ENCODE results near the gene SEC22C.

DNA sequence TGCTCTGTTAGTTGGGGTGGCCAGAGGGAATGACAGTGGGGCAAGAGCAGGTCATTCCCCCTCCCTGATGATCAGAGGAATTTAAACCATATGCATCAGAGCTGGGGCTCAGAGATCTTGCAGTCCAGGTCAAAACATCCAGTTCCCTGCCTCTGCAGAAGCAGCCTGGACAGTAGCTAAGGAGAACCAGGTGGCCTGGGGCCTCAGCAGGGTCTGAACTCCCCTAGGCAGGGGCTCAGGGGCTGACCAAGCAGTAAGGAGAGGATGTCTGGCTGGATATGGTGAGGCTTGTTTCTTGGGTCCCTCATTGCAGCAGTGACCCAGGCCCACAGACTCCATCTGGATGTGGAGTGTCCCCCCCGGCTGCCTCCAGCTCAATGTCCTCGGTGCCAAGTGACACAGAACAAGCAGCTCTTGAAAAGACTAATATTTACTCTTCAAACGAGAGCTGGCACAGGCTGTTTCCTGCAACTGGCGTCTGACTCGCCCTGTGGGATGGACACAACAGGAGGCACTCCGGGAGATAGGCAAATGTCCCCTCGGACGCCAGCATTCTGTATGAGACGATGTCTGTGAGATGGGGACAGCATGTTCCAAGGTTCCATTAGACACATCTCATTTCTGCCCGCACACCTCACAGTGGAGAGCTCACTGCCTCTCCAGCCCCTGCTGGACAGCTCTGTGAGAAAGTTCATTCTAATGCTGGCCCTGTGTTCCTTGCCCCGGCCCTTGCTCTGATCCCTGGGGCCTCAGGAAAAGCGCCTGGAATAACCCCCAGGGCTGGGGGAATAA lies 37.1 kb downstream of the SEC22C start:
- TF ChIP-seq POLR2A (IDR thresholded peaks at IDR 0.05): no peak
- TF ChIP-seq, protein P1, sequence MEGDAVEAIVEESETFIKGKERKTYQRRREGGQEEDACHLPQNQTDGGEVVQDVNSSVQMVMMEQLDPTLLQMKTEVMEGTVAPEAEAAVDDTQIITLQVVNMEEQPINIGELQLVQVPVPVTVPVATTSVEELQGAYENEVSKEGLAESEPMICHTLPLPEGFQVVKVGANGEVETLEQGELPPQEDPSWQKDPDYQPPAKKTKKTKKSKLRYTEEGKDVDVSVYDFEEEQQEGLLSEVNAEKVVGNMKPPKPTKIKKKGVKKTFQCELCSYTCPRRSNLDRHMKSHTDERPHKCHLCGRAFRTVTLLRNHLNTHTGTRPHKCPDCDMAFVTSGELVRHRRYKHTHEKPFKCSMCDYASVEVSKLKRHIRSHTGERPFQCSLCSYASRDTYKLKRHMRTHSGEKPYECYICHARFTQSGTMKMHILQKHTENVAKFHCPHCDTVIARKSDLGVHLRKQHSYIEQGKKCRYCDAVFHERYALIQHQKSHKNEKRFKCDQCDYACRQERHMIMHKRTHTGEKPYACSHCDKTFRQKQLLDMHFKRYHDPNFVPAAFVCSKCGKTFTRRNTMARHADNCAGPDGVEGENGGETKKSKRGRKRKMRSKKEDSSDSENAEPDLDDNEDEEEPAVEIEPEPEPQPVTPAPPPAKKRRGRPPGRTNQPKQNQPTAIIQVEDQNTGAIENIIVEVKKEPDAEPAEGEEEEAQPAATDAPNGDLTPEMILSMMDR (IDR thresholded peaks at IDR 0.05): peak in 3 of 12 donors; percentile 6 to 33 (median 23)

Measured in heart left ventricle (tissue), 13 donors.